ENCODE results near the gene HYAL3. TPM values are rescaled to one million over a fixed set of nuclear protein-coding genes. Genes with fewer than 3 reads are reported as not detected.

HYAL3 gene
- total RNA-seq, 1 experiment from 2014 or later = 2.9 TPM

DNA sequence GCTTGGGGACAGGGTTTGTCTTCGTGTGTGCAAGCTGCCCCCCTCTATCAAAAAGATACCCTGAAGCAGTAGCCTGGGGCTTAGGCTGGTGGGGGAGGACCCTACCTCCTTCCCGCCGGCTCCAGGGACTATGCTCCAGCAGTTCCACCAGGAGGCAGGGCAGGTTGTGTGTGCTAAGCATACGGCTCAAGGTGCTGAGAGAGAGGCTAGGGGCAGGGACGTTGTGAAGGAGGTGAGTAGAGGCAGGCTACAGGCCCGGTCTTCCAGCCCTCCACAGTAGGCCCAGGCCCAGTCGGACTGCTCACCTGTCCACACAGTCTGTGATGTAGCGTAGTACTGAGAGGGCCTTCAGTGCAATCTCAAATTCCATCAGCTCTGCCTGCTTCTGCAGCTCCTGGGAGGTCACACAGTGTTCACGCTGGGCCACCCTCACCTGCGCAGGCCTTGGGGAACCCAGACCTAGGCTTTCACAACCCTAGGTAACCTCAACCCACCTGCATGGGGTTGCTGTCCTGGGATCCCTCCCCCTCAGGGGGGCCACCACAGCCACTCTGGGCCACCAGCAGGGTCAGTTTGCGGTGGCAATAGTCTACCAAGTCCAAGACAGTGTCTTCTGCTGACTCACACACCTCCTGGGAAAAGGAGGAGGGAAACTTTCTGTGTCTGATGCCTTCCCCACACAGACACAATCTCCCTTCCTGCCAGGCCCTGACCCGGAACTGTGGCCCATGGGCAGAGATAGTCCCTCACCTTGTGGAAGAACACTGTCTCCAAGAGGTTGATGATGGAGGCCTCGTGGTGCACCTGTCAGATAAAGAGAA is 43.8 kb upstream of the HYAL3 start:
- peaks cover 86% of the 10 kb centered on the region for H3K27me3 Mint-ChIP-seq (ENCODE audit: low read depth)
- CTCF ChIA-PET = interaction anchor here (1.6 kb wide), 1 partner anchor 207 kb away, joined by 6 read pairs; no protein-coding TSS in a partner anchor
- no peak for TF ChIP-seq ATF1 (CRISPR knock-in tag; IDR thresholded peaks at IDR 0.05)
- TF ChIP-seq SMAD4 (CRISPR knock-in tag; IDR thresholded peaks at IDR 0.05) = no peak
- TF ChIP-seq ZNF121 (CRISPR knock-in tag; IDR thresholded peaks at IDR 0.05) = no peak
- TF ChIP-seq, protein P1, sequence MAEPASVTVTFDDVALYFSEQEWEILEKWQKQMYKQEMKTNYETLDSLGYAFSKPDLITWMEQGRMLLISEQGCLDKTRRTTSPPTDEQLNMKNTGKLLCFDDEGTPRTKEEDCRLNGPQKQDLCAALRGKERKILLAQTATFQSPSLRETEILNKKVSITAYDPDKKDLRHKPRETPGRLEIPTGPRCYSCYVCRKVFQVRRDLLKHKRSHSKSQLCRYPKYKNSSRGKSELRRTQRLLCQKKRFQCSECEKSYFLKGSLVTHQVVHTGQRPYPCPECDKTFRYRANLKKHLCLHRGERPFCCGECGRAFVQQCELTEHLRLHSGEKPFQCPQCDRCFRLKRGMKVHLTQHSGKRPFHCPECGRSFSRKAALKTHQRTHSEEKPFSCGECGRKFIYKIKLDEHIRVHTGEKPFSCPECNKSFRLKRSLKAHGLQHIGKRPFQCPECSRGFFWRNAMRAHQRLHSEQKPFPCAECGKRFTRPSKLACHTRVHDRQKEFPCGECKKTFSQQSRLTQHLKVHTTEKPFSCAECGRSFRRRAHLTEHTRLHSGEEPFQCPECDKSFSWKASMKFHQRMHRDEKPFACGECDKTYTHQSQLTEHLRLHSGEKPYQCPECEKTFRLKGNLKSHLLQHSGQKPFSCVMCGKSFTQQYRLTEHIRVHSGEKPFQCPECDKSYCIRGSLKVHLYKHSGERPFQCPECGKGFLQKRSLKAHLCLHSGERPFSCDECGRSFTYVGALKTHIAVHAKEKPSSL (CRISPR knock-in tag; conservative IDR thresholded peaks at IDR 0.05) = no peak
- no peak for TF ChIP-seq TCF7 (CRISPR knock-in tag; IDR thresholded peaks at IDR 0.05; ENCODE audit: low read depth)
- no peak for TF ChIP-seq SP1 (CRISPR knock-in tag; conservative IDR thresholded peaks at IDR 0.05)
- no peak for TF ChIP-seq TP53 (CRISPR knock-in tag; IDR thresholded peaks at IDR 0.05)
- no peak for TF ChIP-seq ZNF263 (CRISPR knock-in tag; IDR thresholded peaks at IDR 0.05; ENCODE audit: low read depth)
- TF ChIP-seq ZNF416 (CRISPR knock-in tag; IDR thresholded peaks at IDR 0.05) = no peak
- TF ChIP-seq, protein P2, sequence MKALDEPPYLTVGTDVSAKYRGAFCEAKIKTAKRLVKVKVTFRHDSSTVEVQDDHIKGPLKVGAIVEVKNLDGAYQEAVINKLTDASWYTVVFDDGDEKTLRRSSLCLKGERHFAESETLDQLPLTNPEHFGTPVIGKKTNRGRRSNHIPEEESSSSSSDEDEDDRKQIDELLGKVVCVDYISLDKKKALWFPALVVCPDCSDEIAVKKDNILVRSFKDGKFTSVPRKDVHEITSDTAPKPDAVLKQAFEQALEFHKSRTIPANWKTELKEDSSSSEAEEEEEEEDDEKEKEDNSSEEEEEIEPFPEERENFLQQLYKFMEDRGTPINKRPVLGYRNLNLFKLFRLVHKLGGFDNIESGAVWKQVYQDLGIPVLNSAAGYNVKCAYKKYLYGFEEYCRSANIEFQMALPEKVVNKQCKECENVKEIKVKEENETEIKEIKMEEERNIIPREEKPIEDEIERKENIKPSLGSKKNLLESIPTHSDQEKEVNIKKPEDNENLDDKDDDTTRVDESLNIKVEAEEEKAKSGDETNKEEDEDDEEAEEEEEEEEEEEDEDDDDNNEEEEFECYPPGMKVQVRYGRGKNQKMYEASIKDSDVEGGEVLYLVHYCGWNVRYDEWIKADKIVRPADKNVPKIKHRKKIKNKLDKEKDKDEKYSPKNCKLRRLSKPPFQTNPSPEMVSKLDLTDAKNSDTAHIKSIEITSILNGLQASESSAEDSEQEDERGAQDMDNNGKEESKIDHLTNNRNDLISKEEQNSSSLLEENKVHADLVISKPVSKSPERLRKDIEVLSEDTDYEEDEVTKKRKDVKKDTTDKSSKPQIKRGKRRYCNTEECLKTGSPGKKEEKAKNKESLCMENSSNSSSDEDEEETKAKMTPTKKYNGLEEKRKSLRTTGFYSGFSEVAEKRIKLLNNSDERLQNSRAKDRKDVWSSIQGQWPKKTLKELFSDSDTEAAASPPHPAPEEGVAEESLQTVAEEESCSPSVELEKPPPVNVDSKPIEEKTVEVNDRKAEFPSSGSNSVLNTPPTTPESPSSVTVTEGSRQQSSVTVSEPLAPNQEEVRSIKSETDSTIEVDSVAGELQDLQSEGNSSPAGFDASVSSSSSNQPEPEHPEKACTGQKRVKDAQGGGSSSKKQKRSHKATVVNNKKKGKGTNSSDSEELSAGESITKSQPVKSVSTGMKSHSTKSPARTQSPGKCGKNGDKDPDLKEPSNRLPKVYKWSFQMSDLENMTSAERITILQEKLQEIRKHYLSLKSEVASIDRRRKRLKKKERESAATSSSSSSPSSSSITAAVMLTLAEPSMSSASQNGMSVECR (CRISPR knock-in tag; IDR thresholded peaks at IDR 0.05; ENCODE audit: borderline replicate concordance) = no peak
- TF ChIP-seq, protein P3, sequence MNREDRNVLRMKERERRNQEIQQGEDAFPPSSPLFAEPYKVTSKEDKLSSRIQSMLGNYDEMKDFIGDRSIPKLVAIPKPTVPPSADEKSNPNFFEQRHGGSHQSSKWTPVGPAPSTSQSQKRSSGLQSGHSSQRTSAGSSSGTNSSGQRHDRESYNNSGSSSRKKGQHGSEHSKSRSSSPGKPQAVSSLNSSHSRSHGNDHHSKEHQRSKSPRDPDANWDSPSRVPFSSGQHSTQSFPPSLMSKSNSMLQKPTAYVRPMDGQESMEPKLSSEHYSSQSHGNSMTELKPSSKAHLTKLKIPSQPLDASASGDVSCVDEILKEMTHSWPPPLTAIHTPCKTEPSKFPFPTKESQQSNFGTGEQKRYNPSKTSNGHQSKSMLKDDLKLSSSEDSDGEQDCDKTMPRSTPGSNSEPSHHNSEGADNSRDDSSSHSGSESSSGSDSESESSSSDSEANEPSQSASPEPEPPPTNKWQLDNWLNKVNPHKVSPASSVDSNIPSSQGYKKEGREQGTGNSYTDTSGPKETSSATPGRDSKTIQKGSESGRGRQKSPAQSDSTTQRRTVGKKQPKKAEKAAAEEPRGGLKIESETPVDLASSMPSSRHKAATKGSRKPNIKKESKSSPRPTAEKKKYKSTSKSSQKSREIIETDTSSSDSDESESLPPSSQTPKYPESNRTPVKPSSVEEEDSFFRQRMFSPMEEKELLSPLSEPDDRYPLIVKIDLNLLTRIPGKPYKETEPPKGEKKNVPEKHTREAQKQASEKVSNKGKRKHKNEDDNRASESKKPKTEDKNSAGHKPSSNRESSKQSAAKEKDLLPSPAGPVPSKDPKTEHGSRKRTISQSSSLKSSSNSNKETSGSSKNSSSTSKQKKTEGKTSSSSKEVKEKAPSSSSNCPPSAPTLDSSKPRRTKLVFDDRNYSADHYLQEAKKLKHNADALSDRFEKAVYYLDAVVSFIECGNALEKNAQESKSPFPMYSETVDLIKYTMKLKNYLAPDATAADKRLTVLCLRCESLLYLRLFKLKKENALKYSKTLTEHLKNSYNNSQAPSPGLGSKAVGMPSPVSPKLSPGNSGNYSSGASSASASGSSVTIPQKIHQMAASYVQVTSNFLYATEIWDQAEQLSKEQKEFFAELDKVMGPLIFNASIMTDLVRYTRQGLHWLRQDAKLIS (CRISPR knock-in tag; IDR thresholded peaks at IDR 0.05; ENCODE audit: borderline replicate concordance) = no peak
- TF ChIP-seq, protein P4, sequence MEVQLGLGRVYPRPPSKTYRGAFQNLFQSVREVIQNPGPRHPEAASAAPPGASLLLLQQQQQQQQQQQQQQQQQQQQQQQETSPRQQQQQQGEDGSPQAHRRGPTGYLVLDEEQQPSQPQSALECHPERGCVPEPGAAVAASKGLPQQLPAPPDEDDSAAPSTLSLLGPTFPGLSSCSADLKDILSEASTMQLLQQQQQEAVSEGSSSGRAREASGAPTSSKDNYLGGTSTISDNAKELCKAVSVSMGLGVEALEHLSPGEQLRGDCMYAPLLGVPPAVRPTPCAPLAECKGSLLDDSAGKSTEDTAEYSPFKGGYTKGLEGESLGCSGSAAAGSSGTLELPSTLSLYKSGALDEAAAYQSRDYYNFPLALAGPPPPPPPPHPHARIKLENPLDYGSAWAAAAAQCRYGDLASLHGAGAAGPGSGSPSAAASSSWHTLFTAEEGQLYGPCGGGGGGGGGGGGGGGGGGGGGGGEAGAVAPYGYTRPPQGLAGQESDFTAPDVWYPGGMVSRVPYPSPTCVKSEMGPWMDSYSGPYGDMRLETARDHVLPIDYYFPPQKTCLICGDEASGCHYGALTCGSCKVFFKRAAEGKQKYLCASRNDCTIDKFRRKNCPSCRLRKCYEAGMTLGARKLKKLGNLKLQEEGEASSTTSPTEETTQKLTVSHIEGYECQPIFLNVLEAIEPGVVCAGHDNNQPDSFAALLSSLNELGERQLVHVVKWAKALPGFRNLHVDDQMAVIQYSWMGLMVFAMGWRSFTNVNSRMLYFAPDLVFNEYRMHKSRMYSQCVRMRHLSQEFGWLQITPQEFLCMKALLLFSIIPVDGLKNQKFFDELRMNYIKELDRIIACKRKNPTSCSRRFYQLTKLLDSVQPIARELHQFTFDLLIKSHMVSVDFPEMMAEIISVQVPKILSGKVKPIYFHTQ (CRISPR knock-in tag; IDR thresholded peaks at IDR 0.05) = no peak
- TF ChIP-seq, protein P5, sequence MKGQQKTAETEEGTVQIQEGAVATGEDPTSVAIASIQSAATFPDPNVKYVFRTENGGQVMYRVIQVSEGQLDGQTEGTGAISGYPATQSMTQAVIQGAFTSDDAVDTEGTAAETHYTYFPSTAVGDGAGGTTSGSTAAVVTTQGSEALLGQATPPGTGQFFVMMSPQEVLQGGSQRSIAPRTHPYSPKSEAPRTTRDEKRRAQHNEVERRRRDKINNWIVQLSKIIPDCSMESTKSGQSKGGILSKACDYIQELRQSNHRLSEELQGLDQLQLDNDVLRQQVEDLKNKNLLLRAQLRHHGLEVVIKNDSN (CRISPR knock-in tag; IDR thresholded peaks at IDR 0.05) = no peak
- POLR2A ChIA-PET = no interaction called here
- DNase-seq (ENCODE audit: low spot score) (peak; percentile 58), ATAC-seq (peak; percentile 57)
- H3K36me3 Mint-ChIP-seq = 0 out of 2 replicates have a peak, but pooled peaks cover 3% of the 10 kb centered on the region
- H3K27ac Mint-ChIP-seq = no peak overlapping the region
- H3K4me1 Mint-ChIP-seq = peaks cover 24% of the 10 kb centered on the region
- no peak overlapping the region for H3K4me3 Mint-ChIP-seq
- no peaks in the 10 kb centered on the region for H3K9me3 Mint-ChIP-seq
